Measurements from ENCODE around the gene KCNAB2.

Gene KCNAB2

GRCh38 chr1:6129313-6129712, 83.6 kb downstream of the KCNAB2 start:
- DNase-seq (ENCODE audit: low read depth) = no peak

DNA sequence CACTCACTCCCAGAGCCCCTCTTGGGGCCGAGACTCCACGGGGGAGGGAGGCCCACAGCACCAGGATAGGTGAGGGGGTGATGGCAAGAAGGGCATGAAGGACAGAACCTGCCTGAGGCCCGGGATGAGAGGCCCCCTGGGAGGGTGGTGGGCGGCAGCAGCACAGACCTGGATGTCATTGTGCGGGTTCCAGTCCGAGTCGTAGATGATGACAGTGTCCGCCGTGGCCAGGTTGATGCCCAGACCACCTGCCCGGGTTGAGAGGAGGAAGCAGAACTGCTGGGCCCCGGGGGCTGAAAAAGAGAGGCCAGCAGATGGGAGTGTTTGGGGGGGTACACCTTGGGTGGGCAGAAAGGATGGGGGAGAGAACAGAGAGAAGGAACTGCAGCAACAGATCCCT, 84.3 kb downstream of the KCNAB2 start:
- DNase-seq (ENCODE audit: low read depth) = no peak

DNA sequence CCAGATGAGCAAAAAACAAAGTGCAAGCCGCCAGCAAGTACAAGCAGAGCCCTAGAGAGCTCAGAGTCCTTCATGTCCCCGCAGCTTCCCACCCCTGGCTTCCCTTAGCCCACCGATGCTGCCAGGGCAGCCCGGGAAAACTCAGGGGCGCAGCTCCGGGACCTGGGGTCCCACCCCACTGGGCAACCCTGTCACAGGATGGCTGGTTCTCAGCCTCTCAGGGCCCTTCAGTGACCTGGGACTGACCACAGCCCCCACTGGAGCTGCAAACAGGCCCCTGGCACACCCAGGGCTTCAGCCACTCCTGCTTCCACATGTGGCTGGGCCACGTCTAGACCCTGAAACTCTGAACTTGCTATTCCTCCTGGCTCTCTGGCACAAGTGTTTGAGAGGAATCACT, 84.9 kb downstream of the KCNAB2 start:
- DNase-seq (ENCODE audit: low read depth) = no peak

- DNase-seq (ENCODE audit: low read depth) = no peak
Measured at GRCh38 chr1:6131561-6131960, 85.9 kb downstream of the KCNAB2 start.

DNA sequence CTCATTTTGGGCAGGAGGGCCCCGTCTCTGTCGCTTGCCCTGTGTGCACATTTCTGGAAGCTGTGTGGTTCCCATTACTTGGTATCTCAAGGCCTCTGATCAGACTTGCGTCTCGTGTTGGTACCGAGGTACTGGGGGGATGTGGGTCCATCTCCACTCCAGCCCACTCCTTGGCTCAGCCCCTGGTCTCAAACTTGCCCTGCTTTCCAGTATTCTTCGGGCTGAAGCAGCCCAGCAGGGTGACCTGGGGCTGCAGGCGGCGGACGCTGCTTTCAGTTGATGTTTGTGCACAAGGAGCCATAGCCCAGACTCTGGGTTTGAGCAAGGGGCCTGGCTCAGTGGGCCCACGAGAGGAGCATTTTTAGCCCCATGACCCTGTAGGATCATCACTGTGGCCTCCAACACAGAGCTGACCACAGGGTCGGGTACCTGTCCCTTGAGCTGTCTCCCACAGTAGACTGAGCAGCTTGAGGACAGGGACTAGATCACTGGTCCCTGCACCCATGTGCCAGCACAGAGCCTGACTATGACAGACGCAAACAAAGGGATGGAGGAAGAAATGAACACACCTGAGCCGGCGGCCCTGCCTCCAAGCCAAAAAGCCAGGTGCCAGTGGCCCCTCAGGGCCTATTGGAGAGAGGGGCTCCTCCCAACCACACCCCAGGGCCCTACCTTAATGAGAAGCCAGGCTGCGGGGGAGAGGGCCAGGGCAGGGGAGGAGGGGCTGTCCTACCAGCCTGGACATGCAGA, 87.6 kb downstream of the KCNAB2 start:
- DNase-seq (ENCODE audit: low read depth) = no peak

GRCh38 chr1:6134206-6134605, 88.5 kb downstream of the KCNAB2 start:
- DNase-seq (ENCODE audit: low read depth) = no peak

DNA sequence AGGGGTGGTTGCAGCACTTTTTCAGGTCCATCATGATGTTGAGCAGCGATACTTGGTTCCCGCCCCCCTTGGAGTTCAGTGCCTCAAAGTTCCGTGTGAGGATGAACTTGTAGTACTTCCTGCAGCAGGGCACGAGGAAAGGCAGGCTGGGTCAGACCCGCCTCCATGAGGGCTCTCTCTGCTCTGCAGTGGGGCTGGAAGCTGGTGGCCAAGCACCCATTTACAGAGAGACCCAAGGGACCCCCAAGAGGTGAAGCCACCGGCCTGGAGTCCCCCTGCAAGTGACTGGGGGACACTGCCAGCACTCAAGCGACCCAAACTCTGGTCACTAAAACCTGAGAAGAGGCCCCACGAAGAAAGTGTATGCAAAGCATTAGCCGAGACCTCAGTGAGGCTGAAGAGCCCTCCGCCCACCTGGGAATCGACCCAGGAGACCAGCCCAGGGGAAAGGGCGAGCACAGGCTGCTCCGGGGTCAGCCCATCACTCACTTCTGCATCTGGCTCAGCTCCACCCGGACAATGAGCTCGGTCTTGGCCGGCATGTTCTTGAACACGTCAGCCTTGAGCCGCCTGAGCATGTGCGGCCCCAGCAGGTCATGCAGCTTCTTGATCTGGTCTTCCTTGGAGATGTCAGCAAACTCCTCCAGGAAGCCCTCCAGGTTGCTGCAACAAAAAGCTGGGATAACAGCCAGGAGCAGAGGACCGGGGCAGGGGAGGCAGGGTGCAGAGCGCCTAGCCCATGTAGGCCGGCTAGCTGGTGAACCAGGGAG, 89.2 kb downstream of the KCNAB2 start:
- no peak for DNase-seq (ENCODE audit: low read depth)

DNA sequence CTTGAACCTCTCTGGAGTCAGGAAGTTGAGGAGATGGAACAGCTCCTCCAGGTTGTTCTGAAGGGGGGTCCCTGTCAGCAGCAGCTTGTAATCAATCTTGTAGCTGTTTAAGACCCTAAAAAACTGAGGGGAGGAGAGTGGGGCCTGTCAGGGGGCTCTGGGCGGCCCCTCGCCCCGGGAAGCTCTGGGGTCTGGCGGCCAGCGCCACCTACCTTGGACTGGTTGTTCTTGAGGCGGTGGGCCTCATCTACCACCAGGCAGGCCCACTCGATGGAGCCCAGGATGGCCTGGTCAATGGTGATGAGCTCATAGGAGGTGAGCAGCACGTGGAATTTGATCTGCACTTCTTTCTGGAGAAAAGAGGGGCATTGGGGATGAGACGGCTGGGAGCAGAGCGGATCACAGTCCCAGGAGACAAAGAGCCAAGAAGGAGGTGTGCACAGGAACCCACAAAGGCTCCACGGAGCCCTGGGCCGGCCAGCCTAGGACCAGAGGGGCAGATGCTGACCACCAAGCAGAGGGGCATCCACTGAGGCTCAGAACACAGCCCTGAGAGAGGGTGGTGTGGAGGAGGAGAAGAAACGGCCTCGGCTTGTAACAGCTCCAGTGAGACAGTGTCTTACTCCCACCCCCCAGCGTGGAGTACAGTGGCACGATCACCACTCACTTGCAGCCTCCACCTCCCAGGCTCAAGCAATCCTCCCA, 91.0 kb downstream of the KCNAB2 start:
- no peak for DNase-seq (ENCODE audit: low read depth)

DNA sequence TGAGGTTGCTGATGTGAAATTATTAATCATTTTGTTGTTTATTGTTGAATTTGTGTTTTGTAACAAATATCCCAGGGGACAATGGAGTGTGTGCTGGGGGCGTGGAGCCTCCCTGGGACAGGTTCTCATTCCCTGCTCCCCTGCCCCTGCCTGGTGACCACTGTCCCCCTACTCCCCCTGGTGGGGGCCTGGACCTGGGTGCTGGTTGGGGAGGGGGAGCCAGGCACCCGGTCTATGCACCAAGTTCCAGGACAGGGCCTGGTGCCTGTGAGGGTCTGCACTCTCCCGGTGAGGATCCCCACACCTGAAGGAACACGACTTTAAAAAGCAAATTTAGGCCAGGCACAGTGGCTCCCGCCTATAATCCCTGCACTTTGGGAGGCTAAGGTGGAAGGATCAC, 92.1 kb downstream of the KCNAB2 start:
- DNase-seq (ENCODE audit: low read depth) = no peak

DNA sequence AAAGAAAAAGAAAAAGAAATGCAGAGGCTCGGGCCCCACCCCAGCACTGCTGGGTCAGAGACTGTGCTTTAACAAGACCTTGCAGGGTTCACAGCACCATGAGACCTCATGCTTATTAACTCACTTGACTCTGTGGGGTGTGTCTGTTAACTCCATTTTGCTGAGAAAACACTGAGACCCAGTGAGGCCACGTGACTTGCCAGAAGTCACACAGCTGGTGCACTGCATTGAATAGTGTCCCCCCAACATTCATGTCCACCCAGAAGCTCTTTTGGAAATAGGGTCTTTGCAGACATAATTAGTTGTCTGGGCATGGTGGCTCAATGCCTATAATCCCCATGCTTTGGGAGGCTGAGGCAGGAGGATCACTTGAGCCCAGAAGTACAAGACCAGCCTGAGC, 94.7 kb downstream of the KCNAB2 start:
- DNase-seq (ENCODE audit: low read depth) = no peak

GRCh38 chr1:6141592-6141991, 95.9 kb downstream of the KCNAB2 start:
- DNase-seq (ENCODE audit: low read depth) = no peak

GRCh38 chr1:6142036-6142621, 96.4 kb downstream of the KCNAB2 start:
- DNase-seq (ENCODE audit: low read depth) = no peak

GRCh38 chr1:6142734-6143133, 97.0 kb downstream of the KCNAB2 start:
- DNase-seq (ENCODE audit: low read depth) = no peak

DNA sequence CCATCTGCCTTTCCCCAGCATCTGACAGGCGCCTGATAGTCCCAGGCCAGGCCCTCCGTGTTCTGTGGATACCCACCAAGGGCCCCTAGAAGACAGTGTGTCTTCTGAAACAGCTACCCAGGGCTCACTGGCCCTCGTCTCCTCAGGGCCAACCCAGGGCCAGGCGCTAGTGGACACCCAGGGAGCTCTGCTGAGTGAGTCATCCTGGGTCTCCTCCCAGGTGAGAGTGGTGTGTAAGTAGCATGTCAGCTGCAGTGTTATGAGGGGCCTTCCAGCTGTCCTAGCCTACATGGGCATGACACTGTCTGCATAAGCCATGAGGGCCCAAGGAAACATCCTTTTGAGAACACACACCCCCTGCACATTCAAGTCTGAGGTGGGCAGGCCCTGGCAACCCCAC, 97.7 kb downstream of the KCNAB2 start:
- DNase-seq (ENCODE audit: low read depth) = no peak

DNA sequence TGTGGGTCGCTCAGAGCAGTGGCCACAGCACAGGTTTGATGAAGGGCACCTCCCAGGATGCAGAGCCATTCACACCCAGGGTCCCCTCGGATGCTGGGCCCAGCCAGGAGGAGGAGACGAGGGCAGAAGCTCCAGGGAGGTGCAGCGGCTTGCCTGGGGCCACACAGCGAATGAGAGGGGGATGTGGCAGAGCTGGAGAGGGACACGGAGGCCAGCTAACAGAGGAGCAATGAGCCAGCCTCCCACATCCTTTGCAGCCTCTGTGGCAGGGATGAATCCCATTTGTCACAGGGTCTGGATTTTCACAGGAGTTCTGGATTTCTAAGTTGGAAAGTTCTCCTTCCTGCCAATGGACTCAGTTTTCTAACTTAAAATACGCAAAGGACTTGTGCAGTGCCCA, 98.5 kb downstream of the KCNAB2 start:
- DNase-seq (ENCODE audit: low read depth) = no peak

DNA sequence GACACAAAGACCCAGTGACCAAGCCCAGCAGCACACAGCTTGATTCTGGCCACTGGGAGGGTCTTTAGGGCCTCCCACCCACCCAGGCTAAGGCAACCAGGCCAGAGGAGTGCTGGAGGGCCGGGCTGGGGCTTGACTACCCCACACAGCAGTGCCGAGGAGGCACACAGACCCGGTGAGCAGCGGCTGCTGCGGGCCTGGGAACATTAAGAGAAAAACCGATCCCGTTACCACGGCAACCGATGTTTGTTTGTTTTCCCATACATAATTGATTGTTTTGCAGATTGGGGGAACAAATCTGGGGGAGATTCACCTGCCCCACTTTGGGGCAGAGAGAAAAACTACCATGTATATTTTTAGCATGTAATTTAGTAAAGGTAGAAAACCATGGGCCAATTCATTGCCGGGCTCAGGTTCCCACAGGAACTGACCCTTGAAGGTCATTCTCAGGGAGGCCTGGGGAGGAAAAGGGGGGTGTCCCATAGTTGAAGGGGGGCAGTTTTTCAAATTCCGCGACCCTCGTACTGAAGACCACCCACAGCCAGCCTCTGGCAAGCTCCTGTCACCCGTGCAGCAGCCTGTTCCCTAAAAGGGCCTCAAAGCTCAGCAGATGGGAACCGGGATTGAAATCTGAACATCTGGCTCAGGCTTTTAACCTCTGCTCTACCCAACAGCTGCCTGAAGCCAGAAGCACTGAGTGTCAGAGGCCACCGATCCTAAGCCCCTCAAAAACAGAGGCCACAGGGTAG, 99.1 kb downstream of the KCNAB2 start:
- DNase-seq (ENCODE audit: low read depth) = no peak

DNA sequence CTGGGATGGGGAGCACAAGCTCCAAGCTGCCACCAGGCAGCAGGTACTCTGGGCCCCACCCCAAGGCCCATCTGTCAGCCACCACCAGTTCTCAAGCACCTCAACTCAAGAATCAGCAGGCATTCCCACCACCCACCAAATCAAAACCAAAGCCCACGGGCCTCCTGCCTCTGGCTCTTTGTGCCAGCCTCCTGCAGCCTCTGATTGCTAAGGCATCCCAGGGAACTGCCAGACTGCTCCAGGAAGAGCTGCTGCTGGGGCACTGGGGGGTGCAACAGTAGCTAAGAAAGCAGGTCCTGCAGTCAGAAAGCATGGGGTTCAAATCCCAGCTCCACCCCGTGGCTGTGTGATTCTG, 99.7 kb downstream of the KCNAB2 start:
- no peak for DNase-seq (ENCODE audit: low read depth)

GRCh38 chr1:6145864-6146410, 100.2 kb downstream of the KCNAB2 start:
- DNase-seq (ENCODE audit: low read depth) = no peak

DNA sequence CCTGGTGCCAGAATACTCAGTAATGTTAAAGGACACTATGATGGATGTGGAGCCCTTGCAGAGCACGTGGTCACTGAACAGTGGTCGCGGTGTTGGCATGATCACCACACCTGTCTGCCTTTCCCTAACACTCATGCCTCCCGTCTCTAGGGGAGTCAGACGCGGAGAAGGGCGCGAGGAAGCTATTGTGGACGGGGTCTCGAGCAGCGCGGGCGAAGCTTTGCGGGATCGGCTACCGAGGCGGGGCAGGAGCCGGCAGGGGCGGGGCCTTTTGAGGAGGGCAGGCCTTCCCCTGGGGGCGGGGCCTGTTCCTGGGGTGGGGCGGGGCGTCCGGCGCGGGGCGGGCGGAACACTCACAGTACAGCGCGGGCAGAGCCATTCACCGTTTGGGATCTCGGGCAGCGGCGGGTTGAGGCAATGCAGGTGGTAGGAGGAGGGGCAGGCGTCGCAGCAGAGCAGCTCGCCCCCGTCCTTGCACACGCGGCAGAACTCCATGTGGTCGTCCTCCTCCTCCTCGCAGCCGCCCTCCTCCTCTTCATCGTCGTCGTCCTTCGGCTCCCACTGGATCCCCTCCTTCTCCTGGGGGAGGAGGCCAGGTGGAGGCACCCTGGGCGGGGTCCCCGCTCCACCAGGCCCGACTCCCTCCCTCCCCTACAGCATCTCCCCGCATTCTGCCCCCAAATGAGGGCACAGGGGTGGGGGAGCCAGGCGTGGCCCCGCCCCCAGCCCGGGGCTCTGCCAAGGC, 103.0 kb downstream of the KCNAB2 start:
- peak; percentile 27 for DNase-seq (ENCODE audit: low read depth)

GRCh38 chr1:6149597-6149996, 103.9 kb downstream of the KCNAB2 start:
- DNase-seq (ENCODE audit: low read depth) = no peak

Measured in EH (cell line).